Measurements from ENCODE around the gene ZFP14.

ZFP14 gene

GRCh38 chr19:36378625-36379509 is at the start of gene ZFP14:
Gene ZFP14, minus strand, starts transcription at chr19:36379201. Its CDS starts 11,309 bp downstream, at chr19:36367892.
- TF ChIP-seq CTCF (IDR thresholded peaks at IDR 0.05): no peak
- Histone ChIP-seq H3K9me3 (no peaks in the 10 kb centered on the region), H3K4me3 (ENCODE audit: low read depth in 1 of 2, low read length in 1 of 2) (peak within 1 kb of the TSS; percentile 66 to 74), H3K27me3 (no peaks in the 10 kb centered on the region), H3K4me1 (ENCODE audit: control insufficient read depth in 1 of 2, insufficient read depth in 1 of 2, low read depth in 1 of 2, low read length in 1 of 2) (peaks cover 7 to 11% of the 10 kb centered on the region in 2 experiments), H3K36me3 (no peaks in the 10 kb centered on the region), H3K27ac (peak within 1 kb of the TSS; percentile 18)

GRCh38 chr19:36423925-36424324 is 44.9 kb upstream of the ZFP14 start:
- peaks cover 19% of the 10 kb centered on the region for H3K9me3 ChIP-seq
- TF ChIP-seq CTCF (IDR thresholded peaks at IDR 0.05): no peak

GRCh38 chr19:36421749-36422481 is 42.9 kb upstream of the ZFP14 start:
- Histone ChIP-seq H3K27me3 (peaks cover 53% of the 10 kb centered on the region), H3K4me1 (ENCODE audit: control insufficient read depth in 1 of 2, insufficient read depth in 1 of 2, low read depth in 1 of 2, low read length in 1 of 2) (peaks cover 12 to 15% of the 10 kb centered on the region in 2 experiments), H3K9me3 (peaks cover 12% of the 10 kb centered on the region), H3K36me3 (no peaks in the 10 kb centered on the region), H3K4me3 (ENCODE audit: low read depth in 1 of 2, low read length in 1 of 2) (peak overlapping the region in 1 of 2 experiments; percentile 34), H3K27ac (no peak overlapping the region)
- no peak for TF ChIP-seq CTCF (IDR thresholded peaks at IDR 0.05)

More at GRCh38 chr19:36423925-36424324, 44.9 kb upstream of the ZFP14 start:
- Histone ChIP-seq H3K36me3 (no peaks in the 10 kb centered on the region), H3K4me3 (ENCODE audit: low read depth in 1 of 2, low read length in 1 of 2) (no peak overlapping the region), H3K4me1 (ENCODE audit: control insufficient read depth in 1 of 2, insufficient read depth in 1 of 2, low read depth in 1 of 2, low read length in 1 of 2) (peaks cover 3 to 4% of the 10 kb centered on the region in 2 experiments), H3K27me3 (peaks cover 46% of the 10 kb centered on the region), H3K27ac (no peak overlapping the region)

- Histone ChIP-seq H3K36me3 (no peaks in the 10 kb centered on the region), H3K27ac (no peak overlapping the region), H3K9me3 (peaks cover 12% of the 10 kb centered on the region), H3K4me3 (ENCODE audit: low read depth in 1 of 2, low read length in 1 of 2) (peak overlapping the region in 1 of 2 experiments; percentile 34), H3K4me1 (ENCODE audit: control insufficient read depth in 1 of 2, insufficient read depth in 1 of 2, low read depth in 1 of 2, low read length in 1 of 2) (peaks cover 12 to 15% of the 10 kb centered on the region in 2 experiments), H3K27me3 (peaks cover 53% of the 10 kb centered on the region)
- no peak for TF ChIP-seq CTCF (IDR thresholded peaks at IDR 0.05)
These were observed 42.2 kb upstream of the ZFP14 start for GRCh38 chr19:36420961-36421748.

Data from neutrophil (primary cell).